Fibroblast of skin of right quadriceps (primary cell): Measurements from ENCODE around the gene CRADD.

Experiments
- DNase-seq: peaks from one replicate; pipeline ENCODE4 v3.0.0-alpha.2; 2013

CRADD gene

DNA sequence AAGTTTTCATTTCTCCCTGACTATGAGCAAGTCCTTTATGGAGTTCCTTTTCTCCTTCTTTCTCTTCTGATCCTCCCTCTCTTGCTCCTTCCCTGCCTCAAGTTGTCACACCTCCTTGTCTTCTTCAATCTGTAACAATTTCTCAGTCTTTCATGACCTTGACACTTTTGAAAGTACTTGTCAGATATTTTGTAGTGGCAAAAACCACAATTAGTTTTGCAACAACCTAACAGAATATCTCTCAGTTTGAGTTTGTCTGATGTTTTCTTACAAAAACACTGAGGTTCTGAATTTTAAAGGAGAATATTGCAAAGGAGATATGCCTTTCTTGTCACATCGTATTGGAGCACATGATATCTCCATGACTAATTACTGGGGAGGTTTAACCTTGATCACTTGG is 4.1 kb upstream of the CRADD start:
- DNase-seq, result no peak

DNA sequence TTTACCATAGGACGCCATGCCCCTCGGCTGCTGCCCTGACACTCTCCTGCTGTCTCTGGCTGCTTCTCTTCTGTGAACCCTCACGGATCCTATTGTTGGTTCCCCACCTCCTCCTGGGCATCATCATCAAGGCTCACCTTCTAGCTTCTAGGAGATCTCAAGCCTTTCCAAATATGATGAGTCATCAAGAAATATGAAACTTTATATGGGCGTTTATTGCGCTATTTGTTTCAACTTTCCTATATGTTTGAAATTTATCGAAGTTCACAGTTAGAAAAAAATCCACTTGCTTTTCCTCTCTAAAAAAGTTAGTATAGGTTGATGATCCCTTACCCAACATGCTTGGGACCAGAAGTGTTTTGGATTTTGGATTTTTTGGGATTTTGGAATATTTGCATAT is 2.8 kb upstream of the CRADD start:
- DNase-seq, result no peak

DNA sequence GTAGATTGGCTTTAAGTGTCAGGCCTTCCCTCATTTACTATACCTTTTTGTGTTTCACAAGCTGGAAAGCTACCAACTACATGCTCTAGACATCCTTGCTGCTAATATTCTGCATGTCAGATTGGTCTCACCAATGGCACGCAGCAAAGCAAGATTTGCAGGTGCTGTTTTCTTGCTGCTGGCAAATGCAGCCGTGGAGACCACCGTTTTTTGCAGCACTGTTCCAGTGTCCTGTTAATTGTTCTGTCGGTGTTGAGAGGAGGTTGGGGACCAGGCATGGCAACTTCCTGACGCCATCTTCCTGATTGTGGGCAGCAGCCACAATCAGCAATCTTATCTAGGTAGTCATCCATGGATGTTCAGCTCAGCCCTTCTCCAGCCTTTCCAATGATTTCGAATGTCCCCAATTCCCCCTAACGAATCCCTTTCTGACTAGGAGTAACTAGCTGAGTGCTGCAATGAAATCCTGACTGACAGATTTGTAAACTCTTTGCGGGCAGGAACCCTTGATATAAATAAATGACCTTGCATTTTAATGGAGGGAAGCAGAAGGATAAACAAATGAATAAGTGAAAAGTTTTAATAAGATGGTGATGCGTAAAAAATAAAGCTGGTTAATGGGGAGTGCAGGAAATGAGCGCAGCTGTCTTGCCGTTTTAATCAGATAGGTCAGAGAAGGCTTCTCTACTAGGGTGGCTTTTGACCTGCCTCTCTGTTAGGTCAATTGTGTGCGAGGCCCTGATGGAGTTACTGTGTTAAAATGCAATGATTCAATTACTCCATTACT is 574 bp upstream of the CRADD start:
- no peak for DNase-seq

DNA sequence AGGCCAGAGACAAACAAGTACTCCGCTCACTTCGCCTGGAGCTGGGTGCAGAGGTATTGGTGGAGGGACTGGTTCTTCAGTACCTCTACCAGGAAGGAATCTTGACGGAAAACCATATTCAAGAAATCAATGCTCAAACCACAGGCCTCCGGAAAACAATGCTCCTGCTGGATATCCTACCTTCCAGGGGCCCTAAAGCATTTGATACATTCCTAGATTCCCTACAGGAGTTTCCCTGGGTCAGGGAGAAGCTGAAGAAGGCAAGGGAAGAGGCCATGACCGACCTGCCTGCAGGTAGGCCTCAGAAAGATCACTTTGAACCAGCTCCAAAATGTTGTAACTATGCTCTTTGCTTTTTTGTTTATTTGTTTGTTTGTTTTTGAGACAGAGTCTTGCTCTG is 1.6 kb downstream of the CRADD start:
- no peak for DNase-seq

DNA sequence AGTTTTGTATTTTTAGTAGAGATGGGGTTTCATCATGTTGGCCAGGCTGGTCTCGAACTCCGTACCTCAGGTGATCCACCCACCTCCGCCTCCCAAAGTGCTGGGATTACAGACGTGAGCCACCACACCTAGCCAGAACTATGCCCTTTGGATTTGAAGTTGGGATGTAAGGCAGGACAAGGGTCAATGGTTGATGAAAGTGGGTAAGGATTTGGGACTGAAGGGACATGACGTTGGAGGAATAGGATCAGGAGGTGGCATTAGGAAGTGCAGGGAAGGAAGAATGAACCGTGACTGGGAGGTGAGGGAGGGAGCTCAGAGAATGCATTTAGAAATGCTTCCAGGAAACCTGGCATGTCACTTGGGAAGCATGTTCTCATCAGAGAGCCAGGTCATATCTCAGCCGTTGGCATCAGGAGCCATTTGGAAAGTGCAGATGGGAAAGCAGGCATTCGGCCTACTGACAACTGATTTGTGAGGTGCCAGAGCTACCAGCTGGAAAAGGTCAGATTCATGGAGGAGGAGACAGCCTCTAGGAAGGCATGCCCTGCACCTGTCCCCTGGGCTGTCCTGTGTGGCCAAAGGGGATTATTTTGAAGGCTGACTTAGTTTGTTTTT is 2.2 kb downstream of the CRADD start:
- DNase-seq, result no peak

DNA sequence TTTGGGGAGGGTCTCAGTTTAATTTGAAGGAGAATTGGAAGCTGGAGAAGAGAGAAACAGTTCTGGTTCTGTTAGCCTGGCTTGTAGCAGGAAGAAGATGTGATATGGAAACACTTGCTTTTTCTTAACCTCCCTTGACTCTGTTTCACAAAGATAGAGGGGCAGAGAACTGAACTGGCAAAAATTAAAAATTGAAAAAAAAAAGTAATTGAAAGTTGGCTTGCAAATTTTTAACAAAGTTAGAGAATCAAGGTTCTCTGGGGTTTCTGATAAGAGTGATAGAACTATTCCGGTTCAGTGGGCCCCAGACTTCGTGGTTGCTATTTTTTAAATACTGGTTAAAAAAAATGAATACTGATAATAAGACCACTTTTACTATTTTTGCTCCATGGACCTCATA is 2.8 kb downstream of the CRADD start:
- no peak for DNase-seq

DNA sequence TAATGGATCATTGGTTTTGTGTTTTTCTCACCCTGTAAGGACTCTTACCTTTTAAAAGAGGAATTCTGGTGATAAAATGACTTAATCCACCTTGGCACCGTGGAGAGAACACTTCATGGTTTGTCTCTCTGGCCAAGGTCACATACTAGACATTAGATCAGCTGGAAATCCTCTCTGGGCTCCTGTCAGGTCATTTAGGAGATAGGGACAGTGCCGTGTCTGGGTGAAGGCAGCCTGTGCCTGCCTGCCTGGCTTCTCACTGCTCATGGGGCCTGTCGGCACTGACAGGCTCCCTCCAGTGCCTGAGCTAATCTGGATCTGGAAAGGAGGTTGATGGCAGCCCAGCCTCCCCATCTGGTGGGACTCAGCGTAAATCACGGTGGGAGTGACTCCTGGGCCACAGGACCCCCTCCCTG is 5.7 kb downstream of the CRADD start:
- no peak for DNase-seq

DNA sequence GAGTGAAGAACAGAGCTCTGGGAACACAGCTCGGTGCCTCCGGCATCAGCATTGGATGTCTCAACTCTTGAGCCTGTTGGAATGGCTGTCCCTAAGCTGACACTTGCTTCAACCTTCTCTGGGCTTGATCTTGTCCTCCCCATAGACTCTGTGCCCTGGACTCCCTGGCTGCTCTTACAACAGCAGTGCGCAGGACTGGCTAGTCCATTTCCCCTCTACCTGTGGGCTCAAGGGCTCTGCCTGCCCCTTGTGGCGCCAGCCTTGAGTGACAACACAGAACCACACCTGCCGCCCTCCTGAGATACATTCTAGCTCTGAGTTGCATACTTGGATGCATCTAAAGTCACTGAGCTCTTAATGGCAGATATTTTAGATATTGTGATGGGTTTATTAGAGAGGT is 6.2 kb downstream of the CRADD start:
- DNase-seq, result no peak

DNA sequence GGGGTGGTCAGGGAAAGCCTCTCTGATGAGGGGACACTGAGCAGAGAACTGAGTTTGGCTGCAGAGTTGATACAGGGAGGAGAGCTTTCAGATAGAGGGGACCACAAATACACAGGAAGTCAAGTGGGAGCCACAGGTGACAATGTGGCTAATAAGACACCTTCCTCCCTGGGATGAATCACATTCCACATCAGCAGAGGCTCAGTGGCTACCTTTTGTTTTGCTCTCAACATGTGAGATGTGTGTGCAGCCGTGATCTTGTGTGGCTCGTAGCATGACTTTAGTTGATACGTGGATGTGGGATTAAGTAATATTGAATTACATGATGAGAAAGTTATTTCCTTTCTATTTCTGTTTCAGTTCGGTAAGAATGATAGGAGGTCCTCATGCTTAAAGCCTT is 7.5 kb downstream of the CRADD start:
- no peak for DNase-seq

DNA sequence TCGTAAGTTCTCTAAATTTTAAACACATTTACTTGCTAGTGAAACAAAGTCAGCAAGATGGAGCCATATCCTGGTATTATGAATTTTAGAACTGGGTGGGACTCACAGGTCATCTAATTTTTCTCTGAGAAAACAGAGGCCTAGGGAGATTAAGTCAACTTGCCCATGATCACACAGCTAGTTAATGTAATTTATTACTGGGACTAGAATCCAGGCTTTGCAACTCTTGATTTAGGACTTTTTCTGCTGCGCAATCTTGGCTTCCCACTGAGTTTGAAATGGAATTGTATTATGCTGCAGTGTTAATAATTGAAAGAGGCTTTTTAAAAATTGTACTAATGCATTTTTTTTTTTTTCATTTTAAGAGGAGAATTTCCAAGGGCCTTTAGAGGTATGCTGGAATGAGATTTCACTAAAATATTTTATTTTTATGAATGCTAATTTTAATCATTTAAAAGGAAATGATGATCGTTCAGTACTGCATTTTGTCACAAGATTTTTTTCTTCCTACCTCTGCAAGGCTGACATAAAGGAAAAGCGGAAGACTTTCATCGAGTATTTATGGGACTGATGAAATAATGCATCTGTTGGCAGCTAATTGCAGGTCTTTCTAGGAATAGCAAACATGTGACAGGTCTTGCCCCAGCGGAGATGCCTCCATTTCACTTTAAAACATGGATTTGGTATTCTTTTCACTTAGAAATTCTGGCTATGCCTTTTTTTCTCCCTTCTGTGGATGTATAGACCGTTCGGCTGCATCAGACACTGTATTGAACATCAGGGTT is 9.6 kb downstream of the CRADD start:
- DNase-seq, result no peak

DNA sequence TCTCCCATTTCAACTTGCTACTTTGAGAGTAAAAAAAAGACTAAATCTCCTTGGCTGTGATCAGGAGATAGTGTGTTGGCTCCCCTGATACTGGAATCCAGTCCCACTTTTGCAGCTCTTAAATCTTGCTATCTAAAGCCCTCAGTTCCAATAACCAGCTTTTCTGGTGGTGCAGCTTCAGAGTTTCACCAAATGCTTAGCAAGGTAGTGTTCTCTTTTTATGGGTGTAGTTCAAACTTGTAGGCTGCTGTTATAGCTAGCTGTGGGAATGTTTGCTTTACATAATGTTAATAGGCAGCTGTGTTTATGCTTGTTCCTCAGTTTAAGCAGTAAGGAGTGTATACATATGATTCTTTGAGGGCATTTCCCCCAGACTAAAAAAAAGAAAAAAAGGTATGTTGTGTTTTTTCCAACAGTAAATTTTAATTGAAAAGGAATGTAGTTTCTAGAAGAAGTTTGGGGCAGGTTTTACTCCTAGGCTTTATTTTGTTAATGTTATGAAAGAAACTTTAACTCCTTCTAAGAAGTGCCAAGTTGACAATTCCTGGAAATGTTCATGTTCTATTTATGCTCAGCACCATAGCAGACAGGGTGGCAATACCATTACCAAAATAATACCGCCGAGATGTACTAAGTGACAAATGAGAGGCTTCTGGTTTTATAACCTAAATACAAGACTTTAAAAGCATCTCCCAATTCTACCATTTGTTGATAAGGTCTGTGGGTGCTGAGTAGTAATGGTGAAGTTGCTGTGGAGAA is 12.1 kb downstream of the CRADD start:
- no peak for DNase-seq

DNA sequence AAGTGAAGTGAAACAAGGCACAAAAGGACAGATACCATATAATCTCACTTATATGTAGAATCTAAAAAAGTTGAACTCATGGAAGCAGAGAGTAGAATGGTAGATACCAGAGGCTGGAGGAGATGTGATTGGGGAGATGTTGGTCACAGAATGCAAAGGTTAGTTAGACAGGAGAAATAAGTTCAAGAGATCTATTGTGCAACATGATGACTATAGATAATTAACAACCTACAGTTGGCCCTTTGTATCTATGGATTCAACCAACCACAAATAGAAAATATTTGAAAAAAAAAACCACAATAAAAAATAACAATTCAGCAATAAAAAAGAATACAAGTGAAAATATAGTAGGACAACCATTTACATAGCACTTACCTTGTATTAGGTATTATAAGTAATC is 19.3 kb downstream of the CRADD start:
- no peak for DNase-seq

DNA sequence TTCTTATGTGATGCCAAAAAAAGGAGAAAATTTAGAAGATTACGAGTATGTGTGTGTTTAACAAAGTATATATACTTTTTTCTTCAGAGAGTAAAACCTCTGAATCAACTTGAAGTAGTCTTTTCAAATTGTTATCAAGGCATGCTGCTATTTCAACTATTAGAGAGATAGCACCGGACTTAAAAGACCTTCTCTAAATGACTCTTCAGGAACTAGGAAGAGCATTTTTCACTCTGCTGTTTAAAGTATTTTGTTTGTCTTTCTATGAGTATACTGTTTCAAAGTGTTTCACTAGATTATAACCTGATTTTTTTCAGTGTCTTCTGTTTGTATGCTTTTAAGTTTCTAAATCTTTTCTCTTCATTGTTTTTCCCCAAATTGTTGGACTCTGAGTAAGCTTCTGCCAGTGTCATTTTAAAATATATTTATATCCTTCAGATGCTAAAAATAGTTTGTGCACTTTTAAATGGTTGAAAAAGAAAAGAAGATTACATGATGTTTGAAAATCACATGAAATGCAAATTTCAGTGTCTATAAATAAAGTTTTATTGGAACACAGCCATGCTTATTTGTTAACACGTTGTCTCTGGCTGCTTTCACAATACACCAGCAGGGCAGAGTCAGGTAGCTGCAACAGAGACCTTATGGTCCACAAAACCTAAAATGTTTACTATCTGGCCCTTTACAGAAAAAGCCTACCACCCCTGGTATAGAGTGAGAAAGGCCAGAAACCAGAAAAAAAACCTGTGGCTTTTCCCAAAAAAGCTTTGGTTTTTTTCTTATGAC is 21.3 kb downstream of the CRADD start:
- peak; percentile 38 for DNase-seq

DNA sequence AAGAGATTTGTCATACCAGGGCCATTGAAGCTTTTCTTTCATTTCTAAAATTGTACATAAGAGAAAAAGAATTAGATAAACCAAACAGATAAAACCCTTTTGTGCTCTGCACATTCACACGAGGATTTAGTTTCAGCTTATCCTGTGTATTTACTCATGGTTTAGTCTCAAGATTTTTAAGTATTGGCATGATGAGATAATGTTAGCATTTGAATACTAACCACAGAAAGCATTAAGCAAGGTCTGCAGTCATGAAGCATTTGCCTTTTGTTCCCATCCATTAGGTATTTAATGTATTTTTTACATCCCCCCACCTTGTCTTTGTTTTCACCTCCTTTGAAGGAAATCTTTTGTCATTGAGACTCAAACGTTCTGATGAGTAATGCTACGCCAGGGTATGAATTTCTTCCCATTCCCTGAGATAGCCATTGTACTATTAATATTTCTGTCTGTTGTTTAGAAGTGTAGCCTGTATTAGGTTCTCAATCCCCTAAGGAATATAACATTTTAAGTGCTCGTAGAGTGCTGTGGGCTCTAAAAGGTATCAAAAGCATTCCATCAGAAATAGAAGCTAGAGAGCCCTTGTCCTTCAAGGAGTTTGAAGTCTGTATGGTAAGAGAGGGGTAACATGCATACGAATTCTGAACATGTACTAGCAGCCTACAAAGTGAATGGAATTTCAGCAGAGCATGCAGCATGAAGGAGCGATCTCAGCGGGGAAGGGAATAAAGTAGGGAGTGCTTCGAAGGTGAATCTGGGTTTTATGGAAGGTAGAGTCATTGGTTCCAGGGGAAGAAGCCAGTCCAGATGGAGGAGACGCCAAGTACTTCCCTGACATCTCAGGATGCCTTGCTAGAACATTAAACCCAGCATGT is 22.3 kb downstream of the CRADD start:
- DNase-seq, result peak; percentile 86

DNA sequence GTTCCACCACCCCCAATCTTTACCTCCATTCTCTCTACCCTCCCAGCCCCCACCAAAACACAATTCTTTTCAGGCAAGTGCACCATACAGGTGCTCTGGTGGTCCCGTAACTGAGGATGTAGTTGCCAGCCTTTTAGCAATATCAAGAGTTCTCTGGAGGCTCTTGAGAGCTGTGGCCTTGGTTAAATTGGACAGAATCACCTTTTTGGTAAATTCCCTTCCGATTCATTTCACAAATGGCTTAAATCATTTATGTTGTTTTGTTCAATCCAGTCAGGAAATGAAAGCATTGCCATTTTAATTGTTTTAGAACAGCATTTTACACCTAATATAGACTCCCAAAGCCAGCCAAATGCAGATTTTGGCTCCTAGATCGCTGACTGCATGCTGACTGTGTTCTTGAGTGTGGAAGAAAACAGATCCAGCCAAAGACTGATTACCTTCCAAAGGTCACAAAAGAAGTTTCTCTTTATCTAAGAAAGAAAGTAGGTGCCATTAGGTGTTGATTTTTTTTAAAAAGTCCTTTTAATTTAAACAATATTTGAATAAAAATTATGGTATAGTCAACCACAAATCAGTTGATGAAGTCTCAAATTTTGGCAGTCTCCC is 25.6 kb downstream of the CRADD start:
- no peak for DNase-seq

DNA sequence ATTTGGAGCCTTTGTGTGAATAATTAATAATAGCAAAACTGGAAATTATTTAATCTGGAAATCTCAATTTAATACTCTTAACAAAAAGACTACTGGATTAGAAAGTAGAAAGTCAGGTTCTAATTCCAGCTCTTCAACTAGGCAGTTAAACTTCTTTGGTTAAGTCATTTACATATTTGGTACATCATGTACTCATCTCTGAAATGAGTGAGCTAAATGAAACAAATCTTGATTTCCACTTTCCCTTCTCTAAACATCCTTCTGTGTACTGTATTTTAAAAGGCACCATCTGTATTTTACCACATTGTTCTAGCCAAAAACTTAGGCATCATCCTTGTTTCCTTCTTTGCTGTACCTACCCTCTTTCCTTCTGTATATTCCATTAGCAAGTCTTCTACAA is 26.9 kb downstream of the CRADD start:
- no peak for DNase-seq

DNA sequence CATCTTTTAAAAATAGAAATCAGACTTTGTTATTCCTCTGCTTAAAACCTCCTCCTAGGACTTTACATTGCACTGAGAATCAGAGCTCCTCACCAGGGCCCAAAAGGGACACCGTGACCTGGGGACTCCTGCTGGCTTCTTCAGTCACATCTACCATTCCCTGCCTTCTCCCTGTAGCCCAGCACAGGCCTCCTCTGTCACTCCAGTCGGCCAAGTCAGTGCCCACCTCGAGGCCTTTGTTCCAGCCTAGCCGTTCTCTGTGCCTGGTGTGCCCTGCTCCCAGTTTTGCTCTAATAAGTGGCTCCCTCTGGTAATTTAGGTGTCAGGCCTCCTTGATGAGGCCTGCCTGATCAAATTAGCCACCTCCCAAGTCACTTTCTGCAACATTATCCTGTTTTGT is 27.4 kb downstream of the CRADD start:
- no peak for DNase-seq

DNA sequence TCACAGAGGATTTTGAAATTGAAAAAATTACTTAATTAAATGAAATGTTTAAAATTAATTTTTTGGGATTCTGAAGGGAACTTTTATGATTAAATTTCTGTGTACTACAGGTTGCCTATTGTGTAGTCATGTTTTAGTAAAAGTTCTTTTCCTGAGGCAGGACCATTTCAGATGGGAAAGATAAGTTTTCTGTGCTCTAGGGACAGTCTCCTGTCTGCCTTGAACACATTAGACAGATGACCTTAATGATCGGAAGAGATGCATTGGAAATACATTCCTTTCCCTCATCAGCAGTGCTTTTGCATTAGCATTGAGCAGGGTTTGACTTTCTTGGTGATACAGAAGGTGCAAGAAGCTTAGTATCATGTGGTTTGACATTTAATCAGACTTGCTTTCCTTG is 28.1 kb downstream of the CRADD start:
- no peak for DNase-seq

DNA sequence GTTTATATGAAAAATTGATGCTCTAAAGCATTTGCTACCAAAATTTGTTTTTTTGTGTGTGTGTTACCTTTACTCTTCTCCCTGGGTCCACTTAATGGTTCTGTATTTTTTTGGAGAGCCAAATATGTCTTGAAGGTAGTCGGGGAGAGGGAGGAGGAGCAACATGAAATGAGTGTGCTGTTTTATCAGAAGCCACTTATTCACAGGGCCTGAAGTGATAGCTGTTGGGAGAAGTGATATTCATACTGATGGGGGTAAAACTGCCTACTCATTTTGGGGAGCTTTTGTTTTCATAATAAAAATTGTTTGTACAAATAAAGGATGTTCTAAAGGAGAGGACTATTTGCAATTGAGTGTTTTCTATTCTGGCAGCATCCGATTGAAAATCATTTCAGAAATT is 29.2 kb downstream of the CRADD start:
- no peak for DNase-seq

DNA sequence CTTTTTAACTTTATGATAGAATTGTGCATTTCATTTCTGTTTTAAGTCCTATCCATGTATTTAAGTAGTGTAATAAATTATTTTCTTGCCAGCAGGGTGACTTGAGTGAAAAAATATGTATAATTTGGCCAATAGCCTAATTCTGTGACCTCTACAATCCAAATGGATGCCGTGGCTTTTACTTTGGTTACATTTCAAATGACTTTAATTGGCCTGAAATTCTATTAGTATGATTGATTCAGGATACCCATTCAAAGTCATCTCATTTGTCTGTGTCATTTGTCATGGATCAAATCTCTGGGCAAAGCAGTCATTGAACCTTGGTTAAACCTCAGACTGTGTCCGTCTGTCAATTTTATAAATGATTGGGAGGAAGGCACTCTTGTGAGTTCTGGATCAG is 29.6 kb downstream of the CRADD start:
- DNase-seq, result peak; percentile 53

DNA sequence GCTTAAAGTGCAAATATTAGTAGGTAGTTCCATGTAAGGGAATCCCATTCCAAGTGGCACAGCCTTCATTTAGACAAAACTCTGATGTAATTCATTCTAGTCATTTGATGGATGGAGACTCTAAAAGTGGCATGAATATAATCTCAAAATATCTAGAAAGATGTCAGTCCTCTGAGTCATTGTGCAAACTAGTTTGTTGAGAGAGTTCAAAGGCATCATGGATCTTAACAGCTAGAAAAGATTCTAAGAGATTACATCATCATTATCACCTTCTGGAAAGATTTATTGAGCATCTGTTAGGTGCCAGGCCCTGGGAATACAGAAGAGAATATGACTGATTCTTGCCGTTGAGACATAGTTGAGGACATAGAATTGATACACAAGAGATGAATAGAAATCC is 30.7 kb downstream of the CRADD start:
- DNase-seq, result peak; percentile 76
